Stimulated activated CD8-positive, alpha-beta memory T cell treated with anti-CD3 and anti-CD28 coated beads, Interleukin-4, amount 100 ng/mL, for 1 hour (primary cell): ENCODE results near the gene HOXA10.

Source experiments
- DNase-seq, 2 donors: peaks; one replicate each; pipeline ENCODE4 v3.0.0-alpha.2; 2020; ENCODE audit warnings: low read depth in 2 of 2, low spot score in 1 of 2

Gene HOXA10

GRCh38 chr7:27180431-27181420 lies 6.6 kb upstream of the HOXA10 start:
- no peak for DNase-seq

GRCh38 chr7:27179503-27180430 lies 5.6 kb upstream of the HOXA10 start:
- no peak for DNase-seq

- no peak for DNase-seq
Measured at GRCh38 chr7:27179030-27179429, 4.9 kb upstream of the HOXA10 start.

GRCh38 chr7:27178366-27178765 lies 4.2 kb upstream of the HOXA10 start:
- DNase-seq, result no peak

- no peak for DNase-seq
Measured at GRCh38 chr7:27177795-27178320, 3.7 kb upstream of the HOXA10 start.

GRCh38 chr7:27176962-27177794 lies 3.1 kb upstream of the HOXA10 start:
- no peak for DNase-seq

GRCh38 chr7:27176524-27176845 lies 2.4 kb upstream of the HOXA10 start:
- no peak for DNase-seq

GRCh38 chr7:27175626-27176523 lies 1.8 kb upstream of the HOXA10 start:
- DNase-seq, result no peak

- no peak for DNase-seq
Measured at GRCh38 chr7:27174874-27175625, 930 bp upstream of the HOXA10 start.

- no peak for DNase-seq
Measured at GRCh38 chr7:27173511-27173955, 587 bp downstream of the HOXA10 start.

- no peak for DNase-seq
Measured at GRCh38 chr7:27172823-27173510, 1.2 kb downstream of the HOXA10 start.

GRCh38 chr7:27172315-27172774 lies 1.8 kb downstream of the HOXA10 start:
- DNase-seq, result no peak

- DNase-seq, result no peak
Measured at GRCh38 chr7:27171637-27172314, 2.3 kb downstream of the HOXA10 start.

GRCh38 chr7:27171325-27171636 lies 2.8 kb downstream of the HOXA10 start:
- no peak for DNase-seq

- DNase-seq, result no peak
Measured at GRCh38 chr7:27170426-27171324, 3.4 kb downstream of the HOXA10 start.

- DNase-seq, result no peak
Measured at GRCh38 chr7:27169658-27170425, 4.3 kb downstream of the HOXA10 start.
